HepG2 (cell line): ENCODE results near the gene TCFL5. TPM values are rescaled to one million over a fixed set of nuclear protein-coding genes. Genes with fewer than 3 reads are reported as not detected.

Source experiments
- ATAC-seq: fragments of 200-7000 bp; cut with Tn5 transposase; 3 replicates; pipeline ENCODE4 v1.9.1; 2020; ENCODE audit warnings: mild to moderate bottlenecking, moderate library complexity
- BruUV-seq: library from RNA; stranded (reverse); fragments of 400-500 nt; replicated peaks from 2 replicates; lab custom pipeline; 2021; lab: Mats Ljungman, UMichigan
- CTCF ChIA-PET: fragments of 300-600 bp; formaldehyde crosslinking; extraction: SDS; loops from one replicate; lab custom pipeline; 2021; ENCODE audit warnings: low total read pairs, inconsistent platforms, low intra/inter-chr PET ratio; lab: Yijun Ruan, JAX
- POLR2A ChIA-PET: fragments of 350-600 bp; sonication (Branson Sonifier 250); formaldehyde crosslinking; loops from one replicate; lab custom pipeline; 2020; ENCODE audit warnings: antibody characterized with exemption, inconsistent platforms; lab: Yijun Ruan, JAX
- DNase-seq: peaks from one replicate; pipeline ENCODE4 v3.0.0-alpha.2; 2015; ENCODE audit warnings: low spot score
- FAIRE-seq: peaks from 3 replicates; lab custom pipeline; 2011; peaks lifted over from hg19 to GRCh38; lab: Jason Lieb, UNC
- H2AFZ ChIP-seq: one replicate; pipeline ENCODE4 v1.6.1; 2011; ENCODE audit warnings: low read length, inconsistent platforms
- H3K27ac ChIP-seq: fragments of 300-600 bp; 3 replicates; pipeline ENCODE4 v1.8.0; 2011; ENCODE audit warnings: mixed run types, mild to moderate bottlenecking, mixed read lengths, low read length, inconsistent platforms; ENCODE audit not compliant: insufficient read depth; ENCODE audit errors: extremely low read length
- H3K27me3 ChIP-seq, 2 experiments: fragments of 200-600 bp in 1 of 2; 2 replicates in 1 of 2; 3 replicates in 1 of 2; pipeline versions ENCODE4 v1.6.0 to v1.8.0; 2011; ENCODE audit warnings: low read length in 2 of 2, mild to moderate bottlenecking in 2 of 2, moderate library complexity in 2 of 2, inconsistent platforms in 1 of 2; ENCODE audit not compliant: insufficient read depth in 2 of 2, control insufficient read depth in 1 of 2
- H3K36me3 ChIP-seq, 2 experiments: fragments of 200-600 bp in 1 of 2; replicated peaks in 1 of 2; 2 replicates in 1 of 2; 3 replicates in 1 of 2; pipeline versions ENCODE4 v1.5.1 to v1.8.0; 2011; ENCODE audit warnings: low read length in 2 of 2, inconsistent platforms in 1 of 2; ENCODE audit not compliant: insufficient read depth in 2 of 2, control insufficient read depth in 1 of 2
- H3K4me1 ChIP-seq: 2 replicates; pipeline ENCODE4 v1.5.1; 2012; ENCODE audit warnings: low read length, inconsistent platforms; ENCODE audit not compliant: insufficient read depth
- H3K4me2 ChIP-seq: 2 replicates; pipeline ENCODE4 v1.6.0; 2011; ENCODE audit warnings: low read depth, low read length, inconsistent platforms
- H3K4me3 ChIP-seq, 3 experiments: fragments of 200-600 bp in 1 of 3; sonication (generic), shearing (Covaris generic) in 1 of 3; replicated peaks in 1 of 3; 2 replicates each; pipeline ENCODE4 v1.5.1; 2011 to 2016; ENCODE audit warnings: low read length in 3 of 3, inconsistent platforms in 2 of 3, low read depth in 2 of 3, mild to moderate bottlenecking in 2 of 3, control low read depth in 1 of 3, mixed read lengths in 1 of 3; ENCODE audit not compliant: insufficient read depth in 1 of 3
- H3K79me2 ChIP-seq: one replicate; pipeline ENCODE4 v1.6.1; 2011; ENCODE audit warnings: low read length, inconsistent platforms; ENCODE audit not compliant: insufficient read depth
- H3K9ac ChIP-seq: 2 replicates; pipeline ENCODE4 v1.6.0; 2011; ENCODE audit warnings: mild to moderate bottlenecking, low read depth, low read length, inconsistent platforms; ENCODE audit not compliant: insufficient read depth
- H3K9me3 ChIP-seq: 2 replicates; pipeline ENCODE4 v1.5.1; 2012; ENCODE audit warnings: mild to moderate bottlenecking, low read length
- H4K20me1 ChIP-seq: 2 replicates; pipeline ENCODE4 v1.6.0; 2011; ENCODE audit warnings: inconsistent platforms, mild to moderate bottlenecking, low read length, moderate library complexity; ENCODE audit not compliant: insufficient read depth
- HNF4G ChIP-seq, 2 experiments: sonication (generic) in 1 of 2; formaldehyde crosslinking in 1 of 2; IDR thresholded peaks; 2 replicates each; pipeline versions ENCODE4 v1.4.0 to v1.6.1; 2011 to 2020; ENCODE audit warnings: borderline replicate concordance in 2 of 2, low read depth in 2 of 2, mild to moderate bottlenecking in 2 of 2, low read length in 1 of 2, missing genetic modification reagents in 1 of 2, moderate library complexity in 1 of 2
- KLF11 ChIP-seq: IDR thresholded peaks from 2 replicates; pipeline ENCODE4 v1.6.1; 2016; ENCODE audit warnings: missing compliant biosample characterization
- SOX6 ChIP-seq, 2 experiments: fragments of 450-650 bp in 1 of 2; sonication (generic) in 1 of 2; formaldehyde crosslinking in 1 of 2; IDR thresholded peaks; 2 replicates each; pipeline versions ENCODE4 v1.4.0 to v1.6.1; 2017 to 2020; ENCODE audit warnings: antibody characterized with exemption in 1 of 2, mild to moderate bottlenecking in 1 of 2, missing genetic modification reagents in 1 of 2
- ZFAT ChIP-seq: sonication (generic); formaldehyde crosslinking; conservative IDR thresholded peaks from 2 replicates; pipeline ENCODE4 v1.8.1; 2023; ENCODE audit warnings: missing genetic modification reagents, inconsistent platforms
- ZMYM3 ChIP-seq: sonication (generic); formaldehyde crosslinking; IDR thresholded peaks from 2 replicates; pipeline ENCODE4 v1.5.1; 2020; ENCODE audit warnings: mild to moderate bottlenecking, missing genetic modification reagents
- ZNF143 ChIP-seq: sonication (generic); formaldehyde crosslinking; IDR thresholded peaks from 2 replicates; pipeline ENCODE4 v1.4.0; 2020; ENCODE audit warnings: missing genetic modification reagents
- ZNF510 ChIP-seq: sonication (generic); formaldehyde crosslinking; IDR thresholded peaks from 2 replicates; pipeline ENCODE4 v1.4.0; 2020; ENCODE audit warnings: low read depth, mild to moderate bottlenecking, missing genetic modification reagents
- ZNF766 ChIP-seq: sonication (generic); formaldehyde crosslinking; IDR thresholded peaks from 2 replicates; pipeline ENCODE4 v1.5.0; 2020; ENCODE audit warnings: missing genetic modification reagents, borderline replicate concordance
- ZNF788 ChIP-seq: sonication (generic); formaldehyde crosslinking; IDR thresholded peaks from 2 replicates; pipeline ENCODE4 v1.5.0; 2020; ENCODE audit warnings: mild to moderate bottlenecking, missing genetic modification reagents, borderline replicate concordance
- WGBS: methylation state at CpG from one replicate; pipeline ENCODE4 v1.1.6; 2017; ENCODE audit warnings: low lambda C conversion rate; 5-methylcytosine and 5-hydroxymethylcytosine counted together
- in situ Hi-C: cut with HindIII; loops from 2 replicates; pipeline ENCODE4 v1.10.0; 2017; ENCODE audit warnings: low pct_unique_long_range_greater_than_20kb; ENCODE audit not compliant: extremely low pct_ligation_motif_present
- intact Hi-C: fragments of 100-400 bp; cut with micrococcal nuclease; formaldehyde crosslinking; loops from one replicate; pipeline ENCODE4 v1.10.0; 2022; ENCODE audit not compliant: unreplicated experiment
- polyA plus RNA-seq, 8 experiments: library from polyadenylated mRNA; depleted of rRNA in 3 of 8; stranded (reverse) in 7 of 8; unstranded in 1 of 8; fragments of >200 nt; fragmentation: Illumina TruSeq in 4 of 8; extraction: Trizol in 4 of 8; gene quantifications; 2 replicates each; pipeline versions ENCODE4 v1.2.1 to v1.2.3, GENCODE V29; 2011 to 2016; ENCODE audit warnings: low read depth in 4 of 8, missing spikeins in 1 of 8, mixed read lengths in 1 of 8; ENCODE audit not compliant: insufficient read depth in 1 of 8
- total RNA-seq, 5 experiments: library from RNA; depleted of rRNA; stranded (reverse); fragments of >200 nt; fragmentation: Illumina TruSeq; extraction: Trizol; gene quantifications; 2 replicates each; pipeline ENCODE4 v1.2.3, GENCODE V29; 2016; ENCODE audit warnings: low read depth in 1 of 5
- TF ChIP-seq, protein P1 (sequence below): sonication (generic); formaldehyde crosslinking; conservative IDR thresholded peaks from 2 replicates; pipeline ENCODE4 v1.4.0; 2020; ENCODE audit warnings: missing genetic modification reagents
- TF ChIP-seq, protein P2 (sequence below): sonication (generic); formaldehyde crosslinking; IDR thresholded peaks from 2 replicates; pipeline ENCODE4 v1.5.0; 2020; ENCODE audit warnings: mild to moderate bottlenecking, missing genetic modification reagents
- TF ChIP-seq, protein P3 (sequence below): sonication (generic); formaldehyde crosslinking; IDR thresholded peaks from 2 replicates; pipeline ENCODE4 v1.5.0; 2020; ENCODE audit warnings: missing genetic modification reagents
- TF ChIP-seq, protein P4 (sequence below): sonication (generic); formaldehyde crosslinking; IDR thresholded peaks from 2 replicates; pipeline ENCODE4 v1.4.0; 2020; ENCODE audit warnings: missing genetic modification reagents

TCFL5 gene
- total and polyA plus RNA-seq, 2 of the 13 experiments (the other 11 are each of a cell fraction or from before 2014, with no cell fraction given) = 14.8 to 20.0 TPM

DNA sequence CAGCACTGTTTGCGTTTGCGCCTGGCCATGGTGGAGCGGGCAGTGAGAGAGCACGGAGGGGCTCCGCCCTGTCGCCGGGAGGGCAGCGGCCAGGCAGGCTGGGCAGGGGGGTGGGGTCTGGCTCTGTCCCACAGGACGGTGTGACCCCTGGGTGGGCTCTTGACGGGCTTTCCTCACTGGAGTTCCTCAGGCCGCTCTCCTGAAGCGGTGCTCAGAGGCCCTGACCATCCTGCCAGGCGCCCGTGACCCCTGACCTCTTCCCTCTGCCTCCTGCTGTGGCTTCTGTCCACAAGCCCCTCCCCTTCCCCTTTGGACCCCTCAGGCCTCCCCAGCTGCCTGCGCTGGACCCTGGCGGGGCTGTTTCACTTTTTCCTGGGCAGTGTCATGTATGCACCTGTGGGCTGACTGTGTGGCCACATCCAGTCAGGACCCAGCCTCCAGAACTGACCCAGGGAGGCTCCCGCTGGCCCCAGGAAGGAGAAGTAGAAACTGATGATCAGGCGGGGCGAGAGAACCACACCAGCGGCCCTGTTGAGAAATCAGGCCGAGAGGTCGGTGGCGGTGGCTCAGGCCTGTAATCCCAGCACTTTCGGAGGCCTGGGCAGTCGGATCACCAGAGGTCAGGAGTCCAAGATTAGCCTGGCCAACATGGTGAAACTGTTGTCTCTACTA lies 55.8 kb downstream of the TCFL5 start:
- Histone ChIP-seq H3K27me3 (no peaks in the 10 kb centered on the region), H4K20me1 (peaks cover 15% of the 10 kb centered on the region; the same call in 1 of the 2 replicates), H3K36me3 (peaks cover 42 to 44% of the 10 kb centered on the region in 2 experiments), H3K79me2 (peaks cover 24% of the 10 kb centered on the region), H2AFZ (no peak overlapping the region), H3K4me3 (peak overlapping the region; percentile 82 to 100 (median 96)), H3K9ac (peak overlapping the region; percentile 88), H3K4me1 (peaks cover 48% of the 10 kb centered on the region), H3K4me2 (peak overlapping the region; percentile 89), H3K27ac (peak overlapping the region; percentile 89), H3K9me3 (no peaks in the 10 kb centered on the region)
- POLR2A ChIA-PET = interaction anchor here (1.1 to 6.6 kb wide), 8 partner anchors 10 to 182 kb away, joined by 3 to 110 read pairs (median 10); partner anchors contain the start of genes COL9A3 and MRGBP
- 0% methylated on average over 25 of the region's 25 CpGs for WGBS
- CTCF ChIA-PET = interaction anchor here (1.5 kb wide), 1 partner anchor 14 kb away, joined by 5 read pairs; no protein-coding TSS in a partner anchor
- DNase-seq (peak; percentile 90), FAIRE-seq (peak; percentile 92), ATAC-seq (peak; percentile 76)
- in situ Hi-C loops (no loop called here), intact Hi-C loops (loop anchor here (1.0 to 5.0 kb wide), 4 partner anchors 12 to 184 kb away; no protein-coding TSS in a partner anchor)
- no TSS peak for BruUV-seq
- TF ChIP-seq SOX6 (IDR thresholded peaks at IDR 0.05) (no peak), SOX6 (CRISPR knock-in tag; IDR thresholded peaks at IDR 0.05) (peak; percentile 81), ZNF510 (CRISPR knock-in tag) (peak; percentile 92; the same call in 1 of the 2 replicates), HNF4G (IDR thresholded peaks at IDR 0.05; ENCODE audit: borderline replicate concordance, low read depth, low read length) (peak; percentile 87), HNF4G (CRISPR knock-in tag; IDR thresholded peaks at IDR 0.05; ENCODE audit: borderline replicate concordance, low read depth) (peak; percentile 92), ZNF766 (peak; percentile 56; the same call in 1 of the 2 replicates), ZFAT (CRISPR knock-in tag) (no peak), KLF11 (CRISPR knock-in tag) (no peak; the same call in 1 of the 2 replicates), ZNF788 (CRISPR knock-in tag) (peak; percentile 84; the same call in 1 of the 2 replicates), ZNF143 (CRISPR knock-in tag) (no peak; the same call in 1 of the 2 replicates), ZMYM3 (peak; percentile 74; the same call in 1 of the 2 replicates)
- TF ChIP-seq, protein P1, sequence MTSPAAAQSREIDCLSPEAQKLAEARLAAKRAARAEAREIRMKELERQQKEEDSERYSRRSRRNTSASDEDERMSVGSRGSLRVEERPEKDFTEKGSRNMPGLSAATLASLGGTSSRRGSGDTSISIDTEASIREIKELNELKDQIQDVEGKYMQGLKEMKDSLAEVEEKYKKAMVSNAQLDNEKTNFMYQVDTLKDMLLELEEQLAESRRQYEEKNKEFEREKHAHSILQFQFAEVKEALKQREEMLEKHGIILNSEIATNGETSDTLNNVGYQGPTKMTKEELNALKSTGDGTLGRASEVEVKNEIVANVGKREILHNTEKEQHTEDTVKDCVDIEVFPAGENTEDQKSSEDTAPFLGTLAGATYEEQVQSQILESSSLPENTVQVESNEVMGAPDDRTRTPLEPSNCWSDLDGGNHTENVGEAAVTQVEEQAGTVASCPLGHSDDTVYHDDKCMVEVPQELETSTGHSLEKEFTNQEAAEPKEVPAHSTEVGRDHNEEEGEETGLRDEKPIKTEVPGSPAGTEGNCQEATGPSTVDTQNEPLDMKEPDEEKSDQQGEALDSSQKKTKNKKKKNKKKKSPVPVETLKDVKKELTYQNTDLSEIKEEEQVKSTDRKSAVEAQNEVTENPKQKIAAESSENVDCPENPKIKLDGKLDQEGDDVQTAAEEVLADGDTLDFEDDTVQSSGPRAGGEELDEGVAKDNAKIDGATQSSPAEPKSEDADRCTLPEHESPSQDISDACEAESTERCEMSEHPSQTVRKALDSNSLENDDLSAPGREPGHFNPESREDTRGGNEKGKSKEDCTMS (CRISPR knock-in tag) = peak; percentile 17; the same call in 1 of the 2 replicates
- TF ChIP-seq, protein P2, sequence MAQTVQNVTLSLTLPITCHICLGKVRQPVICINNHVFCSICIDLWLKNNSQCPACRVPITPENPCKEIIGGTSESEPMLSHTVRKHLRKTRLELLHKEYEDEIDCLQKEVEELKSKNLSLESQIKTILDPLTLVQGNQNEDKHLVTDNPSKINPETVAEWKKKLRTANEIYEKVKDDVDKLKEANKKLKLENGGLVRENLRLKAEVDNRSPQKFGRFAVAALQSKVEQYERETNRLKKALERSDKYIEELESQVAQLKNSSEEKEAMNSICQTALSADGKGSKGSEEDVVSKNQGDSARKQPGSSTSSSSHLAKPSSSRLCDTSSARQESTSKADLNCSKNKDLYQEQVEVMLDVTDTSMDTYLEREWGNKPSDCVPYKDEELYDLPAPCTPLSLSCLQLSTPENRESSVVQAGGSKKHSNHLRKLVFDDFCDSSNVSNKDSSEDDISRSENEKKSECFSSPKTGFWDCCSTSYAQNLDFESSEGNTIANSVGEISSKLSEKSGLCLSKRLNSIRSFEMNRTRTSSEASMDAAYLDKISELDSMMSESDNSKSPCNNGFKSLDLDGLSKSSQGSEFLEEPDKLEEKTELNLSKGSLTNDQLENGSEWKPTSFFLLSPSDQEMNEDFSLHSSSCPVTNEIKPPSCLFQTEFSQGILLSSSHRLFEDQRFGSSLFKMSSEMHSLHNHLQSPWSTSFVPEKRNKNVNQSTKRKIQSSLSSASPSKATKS (CRISPR knock-in tag) = no peak
- TF ChIP-seq, protein P3, sequence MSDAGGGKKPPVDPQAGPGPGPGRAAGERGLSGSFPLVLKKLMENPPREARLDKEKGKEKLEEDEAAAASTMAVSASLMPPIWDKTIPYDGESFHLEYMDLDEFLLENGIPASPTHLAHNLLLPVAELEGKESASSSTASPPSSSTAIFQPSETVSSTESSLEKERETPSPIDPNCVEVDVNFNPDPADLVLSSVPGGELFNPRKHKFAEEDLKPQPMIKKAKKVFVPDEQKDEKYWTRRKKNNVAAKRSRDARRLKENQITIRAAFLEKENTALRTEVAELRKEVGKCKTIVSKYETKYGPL (CRISPR knock-in tag) = no peak; the same call in 1 of the 2 replicates
- TF ChIP-seq, protein P4, sequence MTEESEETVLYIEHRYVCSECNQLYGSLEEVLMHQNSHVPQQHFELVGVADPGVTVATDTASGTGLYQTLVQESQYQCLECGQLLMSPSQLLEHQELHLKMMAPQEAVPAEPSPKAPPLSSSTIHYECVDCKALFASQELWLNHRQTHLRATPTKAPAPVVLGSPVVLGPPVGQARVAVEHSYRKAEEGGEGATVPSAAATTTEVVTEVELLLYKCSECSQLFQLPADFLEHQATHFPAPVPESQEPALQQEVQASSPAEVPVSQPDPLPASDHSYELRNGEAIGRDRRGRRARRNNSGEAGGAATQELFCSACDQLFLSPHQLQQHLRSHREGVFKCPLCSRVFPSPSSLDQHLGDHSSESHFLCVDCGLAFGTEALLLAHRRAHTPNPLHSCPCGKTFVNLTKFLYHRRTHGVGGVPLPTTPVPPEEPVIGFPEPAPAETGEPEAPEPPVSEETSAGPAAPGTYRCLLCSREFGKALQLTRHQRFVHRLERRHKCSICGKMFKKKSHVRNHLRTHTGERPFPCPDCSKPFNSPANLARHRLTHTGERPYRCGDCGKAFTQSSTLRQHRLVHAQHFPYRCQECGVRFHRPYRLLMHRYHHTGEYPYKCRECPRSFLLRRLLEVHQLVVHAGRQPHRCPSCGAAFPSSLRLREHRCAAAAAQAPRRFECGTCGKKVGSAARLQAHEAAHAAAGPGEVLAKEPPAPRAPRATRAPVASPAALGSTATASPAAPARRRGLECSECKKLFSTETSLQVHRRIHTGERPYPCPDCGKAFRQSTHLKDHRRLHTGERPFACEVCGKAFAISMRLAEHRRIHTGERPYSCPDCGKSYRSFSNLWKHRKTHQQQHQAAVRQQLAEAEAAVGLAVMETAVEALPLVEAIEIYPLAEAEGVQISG (CRISPR knock-in tag) = peak; percentile 87
